Heart left ventricle (tissue), 16 donors: Measurements from ENCODE around the gene TMIGD3. TPM values are rescaled to one million over a fixed set of nuclear protein-coding genes. Genes with fewer than 3 reads are reported as not detected.

Experiments used
- ATAC-seq, 4 donors: fragments of 200-7000 bp; cut with Tn5 transposase; one replicate each; pipeline ENCODE4 v1.9.1; 2020 to 2022; ENCODE audit warnings: moderate library complexity in 4 of 4, mild to moderate bottlenecking in 3 of 4, moderate number of reproducible peaks in 1 of 4
- DNase-seq, 5 donors: peaks; one replicate each; pipeline ENCODE4 v3.0.0-alpha.2; 2020
- H3K27ac ChIP-seq, 12 donors: fragments of 200-600 bp; sonication (generic) in 4 of 12; one replicate each; pipeline versions ENCODE4 v1.5.0 to v1.8.0; 2016 to 2022; ENCODE audit warnings: mild to moderate bottlenecking in 2 of 12
- H3K27me3 ChIP-seq, 9 donors: fragments of 200-600 bp; sonication (generic) in 2 of 9; one replicate each; pipeline versions ENCODE4 v1.5.1 to v1.8.0; 2016 to 2022; ENCODE audit warnings: mild to moderate bottlenecking in 3 of 9
- H3K36me3 ChIP-seq, 9 donors: fragments of 200-600 bp; sonication (generic) in 2 of 9; one replicate each; pipeline versions ENCODE4 v1.5.0 to v1.8.0; 2018 to 2022; ENCODE audit warnings: mild to moderate bottlenecking in 2 of 9
- H3K4me1 ChIP-seq, 12 donors: fragments of 200-600 bp; sonication (generic) in 4 of 12; one replicate each; pipeline versions ENCODE4 v1.5.0 to v1.8.0; 2016 to 2022; ENCODE audit warnings: mild to moderate bottlenecking in 3 of 12
- H3K4me3 ChIP-seq, 12 donors: fragments of 200-600 bp; sonication (generic) in 4 of 12; one replicate each; pipeline versions ENCODE4 v1.5.0 to v1.8.0; 2017 to 2022; ENCODE audit warnings: mild to moderate bottlenecking in 9 of 12, moderate library complexity in 4 of 12
- H3K9me3 ChIP-seq, 12 donors: fragments of 200-600 bp; sonication (generic) in 4 of 12; one replicate each; pipeline versions ENCODE4 v1.5.0 to v1.8.0; 2016 to 2022; ENCODE audit warnings: mild to moderate bottlenecking in 1 of 12
- CTCF ChIP-seq, 12 donors: fragments of 200-600 bp; sonication (generic) in 4 of 12; IDR thresholded peaks; one replicate each; pipeline versions ENCODE4 v1.5.0 to v1.8.0; 2018 to 2022; ENCODE audit warnings: antibody characterized with exemption in 12 of 12, mild to moderate bottlenecking in 5 of 12
- POLR2A ChIP-seq, 2 donors: fragments of 450-650 bp; IDR thresholded peaks; one replicate each; pipeline ENCODE4 v1.6.1; 2017; ENCODE audit warnings: antibody characterized with exemption in 2 of 2, mild to moderate bottlenecking in 2 of 2, moderate library complexity in 2 of 2
- WGBS, 4 donors: extraction: QIAGEN DNeasy Blood & Tissue Kit in 2 of 4; methylation state at CpG; one replicate each; pipeline versions ENCODE4 v1.1.5 to v1.1.7; 2013 to 2018; 5-methylcytosine and 5-hydroxymethylcytosine counted together
- intact Hi-C, 10 donors: fragments of 100-400 bp; cut with DNase I; formaldehyde crosslinking; loops; one replicate each; pipeline versions ENCODE4 v1.11.1 to v1.14.2; 2022
- polyA plus RNA-seq, 2 donors: library from polyadenylated mRNA; stranded (reverse); fragments of 200-250 nt; gene quantifications; one replicate each; pipeline ENCODE4 v1.2.3, GENCODE V29; 2013
- total RNA-seq, 9 donors: library from RNA; depleted of rRNA in 2 of 9; stranded (reverse); fragments of >200 nt in 2 of 9; fragmentation: NEBNext Ultra II Directional in 3 of 9; extraction: Animal tissue kit (Norgen Biotek cat#: 25700) in 3 of 9; gene quantifications; one replicate each; pipeline versions ENCODE4 v1.1.0 to v1.2.4, GENCODE V29; 2016 to 2023
- donor health status: ischemic (EF 13 %, LVEDD 7.1; RV severe dilation, severe dysfunction).
- donor health status: healthy with polysubstance abuse.
- donor health status: DM: no; HTN: yes; CAD: no.
- donor health status: DM: no; HTN: no; CAD: no.
- donor health status: ischemic (EF 25% LVEDD 6.9; RV normal size, moderate dysfunction).
- donor health status: ischemic (EF 25% LVEDD 5.7; RV mildly dilated, moderate dysfunction).
- donor health status: healthy.
- donor health status: DM: yes; HTN: yes; CAD: no.
- donor health status: ischemic (EF 35%, LVEDD 5.7; RV mildly dilated, moderate dysfunction).
- donor health status: nonischemic (EF 11% LVEDD 7.7; RV severe dilation, severe dysfunction).
- donor health status: DM: yes; HTN: yes; CAD: no.
- donor health status: PGD.
- donor health status: ischemic (EF 29% LVEDD 5.4; RV normal size, mild dysfunction).
- donor health status: nonischemic (EF 23%, LVEDD 6.1; RV moderate dilation, normal function).

The TMIGD3 gene
- total and polyA plus RNA-seq, 11 donors = 0.46 to 26.4 (median 1.4) TPM; not detected in 2

DNA sequence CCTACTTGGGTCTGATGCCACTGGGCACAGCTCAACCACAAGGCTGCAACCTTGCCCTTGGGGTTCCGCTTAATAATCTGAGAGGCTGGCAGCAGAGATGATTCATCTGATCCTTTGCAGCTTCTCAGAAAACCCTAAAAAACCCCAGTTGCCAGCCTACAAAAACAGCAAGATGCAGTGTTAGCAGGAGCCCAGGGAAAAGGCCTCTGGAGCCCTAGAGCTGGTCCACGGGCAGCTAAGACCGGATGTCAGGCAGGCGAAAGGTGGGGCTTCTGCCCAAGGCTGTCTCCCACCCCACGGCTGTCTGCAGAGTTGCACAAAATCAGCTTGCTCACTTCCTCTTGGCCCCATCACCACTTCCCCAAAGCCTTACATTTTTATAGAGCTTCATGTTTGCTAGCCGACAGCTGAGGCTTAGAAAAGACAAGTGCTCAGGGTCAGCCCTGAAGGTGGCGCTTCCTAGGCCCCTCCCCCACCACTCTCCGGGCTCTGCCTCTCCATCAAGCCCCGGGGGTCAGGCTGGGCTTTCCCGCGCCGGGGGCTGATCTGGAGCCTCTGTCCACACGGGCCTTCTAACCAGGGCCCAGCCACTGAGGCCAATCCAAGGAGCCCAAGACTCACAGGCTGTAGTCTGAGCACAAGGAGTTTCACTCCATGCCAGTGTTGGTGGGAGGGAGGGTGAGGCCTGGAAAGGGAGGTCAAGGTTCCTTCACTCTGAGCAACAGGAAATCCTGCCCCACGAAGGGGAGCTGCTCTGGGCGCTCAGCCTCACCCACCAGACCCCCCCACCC lies 4.2 kb upstream of the TMIGD3 start:
- no peaks in the 10 kb centered on the region for H3K9me3 ChIP-seq

DNA sequence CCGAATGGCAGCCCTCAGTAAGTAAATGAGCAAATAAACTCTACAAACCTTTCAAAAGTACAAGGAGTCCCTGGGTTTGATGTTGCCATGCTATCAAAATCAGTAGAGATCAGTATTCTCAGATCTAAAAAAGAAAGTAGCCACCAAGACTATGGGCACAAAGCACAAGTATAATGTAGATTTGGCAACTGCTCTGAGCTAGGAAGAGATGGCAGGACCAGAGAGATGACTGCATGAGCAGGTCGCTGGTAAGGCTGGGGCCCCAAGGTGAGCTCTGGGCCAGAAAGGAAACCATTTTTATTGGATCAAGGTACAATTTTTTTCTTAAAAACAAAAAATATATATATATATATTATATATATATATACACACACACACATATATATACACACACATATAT lies 3.1 kb upstream of the TMIGD3 start:
- ATAC-seq = no peak
- no peak for DNase-seq
- WGBS, 4 donors = 50 to 80% (median 52%) methylated on average over 2 of the region's 2 CpGs
- TF ChIP-seq CTCF (IDR thresholded peaks at IDR 0.05) (no peak), POLR2A (IDR thresholded peaks at IDR 0.05) (no peak)
- intact Hi-C loops = loop anchor here in 6 of 10 donors (5.0 kb wide), 4 partner anchors 151 to 251 kb away; partner anchors contain the start of gene DDX20 (in 4 of the 6)
- H3K27me3 ChIP-seq = no peaks in the 10 kb centered on the region
- H3K4me1 ChIP-seq = peaks cover 6 to 94% (median 37%) of the 10 kb centered on the region in 12 donors
- no peak overlapping the region for H3K4me3 ChIP-seq
- H3K27ac ChIP-seq = peak overlapping the region in 7 of 12 donors; percentile 15 to 99 (median 44)
- H3K36me3 ChIP-seq = no peaks in the 10 kb centered on the region
- H3K9me3 ChIP-seq = no peaks in the 10 kb centered on the region

More for the DNA sequence above, 4.2 kb upstream of the TMIGD3 start:
- ATAC-seq (peak; percentile 72 to 78 (median 76)), DNase-seq (peak; percentile 71 to 89 (median 85))
- WGBS, 4 donors = 22 to 36% (median 29%) methylated on average over 12 to 15 of the region's 15 CpGs
- TF ChIP-seq CTCF (IDR thresholded peaks at IDR 0.05) (peak in 1 of 12 donors; percentile 7), POLR2A (IDR thresholded peaks at IDR 0.05) (no peak)
- Histone ChIP-seq H3K27ac (peak overlapping the region; percentile 82 to 99 (median 92)), H3K27me3 (no peaks in the 10 kb centered on the region), H3K4me3 (peak overlapping the region in 10 of 12 donors; percentile 14 to 52 (median 39)), H3K4me1 (peaks cover 6 to 100% (median 37%) of the 10 kb centered on the region in 12 donors), H3K36me3 (no peaks in the 10 kb centered on the region)
- intact Hi-C loops = loop anchor here (1.0 to 5.0 kb wide), 14 partner anchors 59 to 262 kb away; partner anchors contain the start of genes DDX20 (in 5 of the 10), ATP5PB (in 1 of the 10) and WDR77 (in 1 of the 10)

DNA sequence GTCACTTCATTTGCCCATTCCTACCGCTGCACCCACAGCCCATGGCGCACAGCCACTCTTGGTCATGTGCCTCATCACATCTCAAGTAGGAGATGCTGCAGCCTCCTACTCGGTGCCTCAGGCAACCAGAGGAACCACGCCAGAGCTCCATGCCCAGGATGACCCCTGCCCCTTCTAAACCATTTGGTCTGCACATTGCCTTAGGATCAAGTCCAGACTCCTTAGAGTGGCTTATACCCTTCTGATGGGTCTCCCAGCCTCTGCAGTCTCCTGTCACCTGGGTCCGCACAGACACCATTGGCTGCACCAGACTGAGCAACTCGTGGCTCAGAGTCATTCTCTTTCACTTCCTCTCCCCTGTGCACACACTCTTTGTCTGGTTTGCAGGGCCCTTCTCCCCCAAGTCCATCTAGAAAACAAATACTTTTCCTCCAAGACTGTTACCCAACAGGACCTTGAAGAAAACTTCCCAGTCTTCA lies 2.2 kb upstream of the TMIGD3 start:
- Histone ChIP-seq H3K9me3 (no peaks in the 10 kb centered on the region), H3K4me3 (no peak overlapping the region), H3K27ac (peak overlapping the region in 4 of 12 donors; percentile 28 to 99 (median 66)), H3K36me3 (no peaks in the 10 kb centered on the region), H3K4me1 (peaks cover 6 to 93% (median 35%) of the 10 kb centered on the region in 12 donors), H3K27me3 (no peaks in the 10 kb centered on the region)
- ATAC-seq (no peak), DNase-seq (peak in 1 of 5 donors; percentile 38)
- intact Hi-C loops = loop anchor here in 6 of 10 donors (5.0 kb wide), 4 partner anchors 152 to 252 kb away; partner anchors contain the start of gene DDX20 (in 4 of the 6)
- 80 to 95% (median 87%) methylated on average over 6 of the region's 6 CpGs for WGBS, 4 donors
- TF ChIP-seq POLR2A (IDR thresholded peaks at IDR 0.05) (no peak), CTCF (IDR thresholded peaks at IDR 0.05) (no peak)

DNA sequence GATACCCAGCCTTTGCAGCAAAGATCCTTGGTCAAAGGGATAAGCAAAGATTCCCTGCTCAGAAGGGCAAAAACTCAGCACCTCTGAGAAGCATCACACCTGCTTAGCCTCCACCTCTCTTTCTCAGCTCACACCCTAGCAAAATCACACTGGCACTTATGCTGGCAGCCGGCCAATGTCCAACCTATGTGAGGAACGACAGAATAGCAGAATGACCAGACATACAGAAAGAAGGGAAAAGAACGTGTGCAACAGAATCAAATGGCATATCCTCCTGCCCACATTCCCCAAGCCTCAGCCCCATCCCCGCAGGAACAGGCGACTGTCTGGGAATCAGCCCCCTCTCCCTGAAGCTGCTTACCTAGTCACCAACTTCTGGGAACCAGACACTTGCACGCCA lies 664 bp upstream of the TMIGD3 start:
- no peaks in the 10 kb centered on the region for H3K9me3 ChIP-seq
- no peaks in the 10 kb centered on the region for H3K27me3 ChIP-seq
- no peak for ATAC-seq
- H3K27ac ChIP-seq = peak overlapping the region in 1 of 12 donors; percentile 99
- no peak for DNase-seq
- intact Hi-C loops = no loop called here
- peaks cover 0 to 6% (median 0%) of the 10 kb centered on the region in 9 donors for H3K36me3 ChIP-seq
- peak overlapping the region in 1 of 12 donors; percentile 15 for H3K4me3 ChIP-seq
- WGBS, 4 donors = 55 to 68% (median 67%) methylated on average over 6 of the region's 6 CpGs
- TF ChIP-seq CTCF (IDR thresholded peaks at IDR 0.05) (no peak), POLR2A (IDR thresholded peaks at IDR 0.05) (no peak)
- H3K4me1 ChIP-seq = peaks cover 0 to 87% (median 20%) of the 10 kb centered on the region in 12 donors
